NCI-H2029 treated with DMSO at 0.1 percent for 48 hours (cell line): ENCODE results near the gene OR9K2.
"Not testable (repeated sequence)": the region's sequence is repeated elsewhere in the genome, so short reads cannot be mapped to it uniquely, and the experiment has no call there.

Source experiments
- DNase-seq: peaks from one replicate; lab custom pipeline; 2025; lab: John Stamatoyannopoulos, UW

OR9K2 gene

GRCh38 chr12:55126106-55126505, at the start of gene OR9K2:
Gene OR9K2, plus strand, starts transcription at chr12:55126406. Its CDS starts 3,429 bp downstream, at chr12:55129835.
- no peak for DNase-seq

- no peak for DNase-seq
Measured at GRCh38 chr12:55092579-55092978, 33.6 kb upstream of the OR9K2 start.

GRCh38 chr12:55112378-55112875, 13.8 kb upstream of the OR9K2 start:
- DNase-seq, result no peak

GRCh38 chr12:55116152-55116551, 10.1 kb upstream of the OR9K2 start:
- no peak for DNase-seq

GRCh38 chr12:55132816-55133215, 6.6 kb downstream of the OR9K2 start:
- no peak for DNase-seq

- peak; percentile 72 for DNase-seq
Measured at GRCh38 chr12:55142669-55143565, 16.7 kb downstream of the OR9K2 start.

- no peak for DNase-seq
Measured at GRCh38 chr12:55143566-55143870, 17.3 kb downstream of the OR9K2 start.

GRCh38 chr12:55167010-55167640, 40.9 kb downstream of the OR9K2 start:
- not testable (repeated sequence) for DNase-seq

- no peak for DNase-seq
Measured at GRCh38 chr12:55171445-55171844, 45.2 kb downstream of the OR9K2 start.

- DNase-seq, result not testable (repeated sequence)
Measured at GRCh38 chr12:55171846-55172245, 45.6 kb downstream of the OR9K2 start.

- DNase-seq, result no peak
Measured at GRCh38 chr12:55172686-55173085, 46.5 kb downstream of the OR9K2 start.

- no peak for DNase-seq
Measured at GRCh38 chr12:55173456-55173855, 47.2 kb downstream of the OR9K2 start.
